Naive B cell (primary cell): ENCODE measurements around the gene TMEM255A. TPM values are rescaled to one million over a fixed set of nuclear protein-coding genes. Genes with fewer than 3 reads are reported as not detected.

Source experiments
- polyA plus RNA-seq, 6 donors: library from polyadenylated mRNA; unstranded; fragments of 300-500 nt; fragmentation: Illumina TruSeq; gene quantifications; one replicate each; pipeline ENCODE4 v1.2.3, GENCODE V29; 2021; ENCODE audit warnings: low read depth in 6 of 6

The TMEM255A gene
- polyA plus RNA-seq, 6 donors from 2014 or later, result 0.15 to 0.24 (median 0.23) TPM; not detected in 3

Other genes with a start within 250 kb of the TMEM255A start
- gene RHOXF2B, start 233.8 kb downstream of the TMEM255A start, polyA plus RNA-seq, result under 1 TPM in 1 of 6 donors, not detected in 5; 0.10 TPM
- gene RHOXF1, start 195.5 kb downstream of the TMEM255A start, polyA plus RNA-seq, result not detected
- gene RHOXF2, start 152.8 kb downstream of the TMEM255A start, polyA plus RNA-seq, result under 1 TPM in 3 of 6 donors, not detected in 3; 0.11 to 0.16 (median 0.15) TPM
- 10 to 100 TPM; 12.0 to 24.1 (median 15.9) TPM for gene ZBTB33, start 60.6 kb downstream of the TMEM255A start, polyA plus RNA-seq
- gene ATP1B4, start 50.6 kb upstream of the TMEM255A start, polyA plus RNA-seq, result not detected
- 100 to 1,000 TPM in 1 of 6 donors, 10 to 100 TPM in 5; 72.9 to 142 (median 79.6) TPM for gene LAMP2, start 157.8 kb upstream of the TMEM255A start, polyA plus RNA-seq
- gene CUL4B, start 249.5 kb upstream of the TMEM255A start, polyA plus RNA-seq, result 10 to 100 TPM; 20.5 to 26.3 (median 21.9) TPM